Caco-2 (cell line): ENCODE results near the gene GLB1L. TPM values are rescaled to one million over a fixed set of nuclear protein-coding genes. Genes with fewer than 3 reads are reported as not detected.

Experiments used
- Bru-seq: library from RNA; stranded (reverse); fragments of 400-500 nt; gene quantifications from one replicate; lab custom pipeline; 2021; lab: Mats Ljungman, UMichigan
- BruChase-seq, 2 experiments: library from RNA; stranded (reverse); fragments of 400-500 nt; gene quantifications; one replicate each; lab custom pipeline; 2021; lab: Mats Ljungman, UMichigan
- BruUV-seq: library from RNA; stranded (reverse); fragments of 400-500 nt; replicated peaks from 2 replicates; lab custom pipeline; 2021; lab: Mats Ljungman, UMichigan
- CTCF ChIA-PET: fragments of 300-600 bp; sonication (Branson Sonifier 250); formaldehyde crosslinking; loops from one replicate; lab custom pipeline; 2022; ENCODE audit warnings: antibody characterized with exemption; lab: Charles Lee
- POLR2A ChIA-PET: fragments of 300-600 bp; sonication (Branson Sonifier 250); formaldehyde crosslinking; loops from one replicate; lab custom pipeline; 2022; ENCODE audit warnings: antibody characterized with exemption; lab: Charles Lee
- DNase-seq, 2 experiments: peaks; one replicate each; pipeline versions ENCODE4 v3.0.0 to v3.0.0-alpha.2; 2020 to 2022
- H3K27me3 ChIP-seq: replicated peaks from 2 replicates; pipeline ENCODE4 v1.6.0; 2011; ENCODE audit warnings: low read length; ENCODE audit not compliant: control insufficient read depth, insufficient read depth
- H3K36me3 ChIP-seq: 2 replicates; pipeline ENCODE4 v1.5.1; 2011; ENCODE audit warnings: low read length; ENCODE audit not compliant: control insufficient read depth, insufficient read depth
- H3K4me1 ChIP-seq: fragments of 250-450 bp; sonication (Bioruptor Pico); 2 replicates; pipeline ENCODE4 v1.5.1; 2020; ENCODE audit warnings: mild to moderate bottlenecking
- H3K4me3 ChIP-seq: 2 replicates; pipeline ENCODE4 v1.5.1; 2011; ENCODE audit warnings: low read depth, mild to moderate bottlenecking, control low read depth, low read length
- H3K9me3 ChIP-seq: fragments of 250-450 bp; sonication (Bioruptor Pico); 2 replicates; pipeline ENCODE4 v1.5.1; 2020; ENCODE audit warnings: mild to moderate bottlenecking, moderate library complexity
- H3K27ac Mint-ChIP-seq: one replicate; pipeline ENCODE4 v1.8.0; 2022; ENCODE audit warnings: mixed read lengths; ENCODE audit not compliant: unreplicated experiment
- H3K27me3 Mint-ChIP-seq: one replicate; pipeline ENCODE4 v1.8.0; 2022; ENCODE audit warnings: mixed read lengths; ENCODE audit not compliant: insufficient read depth, unreplicated experiment
- H3K36me3 Mint-ChIP-seq: one replicate; pipeline ENCODE4 v1.8.0; 2022; ENCODE audit warnings: mild to moderate bottlenecking, mixed read lengths; ENCODE audit not compliant: insufficient read depth, unreplicated experiment
- H3K4me1 Mint-ChIP-seq: one replicate; pipeline ENCODE4 v1.8.0; 2022; ENCODE audit warnings: low read depth, mixed read lengths; ENCODE audit not compliant: unreplicated experiment
- H3K4me3 Mint-ChIP-seq: one replicate; pipeline ENCODE4 v1.8.0; 2022; ENCODE audit warnings: mild to moderate bottlenecking, moderate library complexity, mixed read lengths; ENCODE audit not compliant: unreplicated experiment
- H3K9me3 Mint-ChIP-seq: one replicate; pipeline ENCODE4 v1.8.0; 2022; ENCODE audit warnings: mixed read lengths; ENCODE audit not compliant: unreplicated experiment
- intact Hi-C: fragments of 100-400 bp; cut with micrococcal nuclease; formaldehyde crosslinking; loops from one replicate; pipeline ENCODE4 v1.10.0; 2022; ENCODE audit not compliant: unreplicated experiment
- long read RNA-seq: library from polyadenylated mRNA; stranded (forward); transcript quantifications from one replicate; pipeline ENCODE4 v2.0.0, GENCODE V29; 2022
- total RNA-seq: library from RNA; stranded (reverse); gene quantifications from 2 replicates; pipeline ENCODE4 v1.2.3, GENCODE V29; 2022
- TF ChIP-seq, protein P1 (sequence below), 2 experiments: fragments of 200-600 bp in 1 of 2; IDR thresholded peaks; 1 replicate in 1 of 2; 2 replicates in 1 of 2; pipeline versions ENCODE4 v1.5.1 to v1.8.0; 2011 to 2022; ENCODE audit warnings: antibody characterized with exemption in 1 of 2, control low read depth in 1 of 2, inconsistent platforms in 1 of 2, low read depth in 1 of 2, low read length in 1 of 2, mild to moderate bottlenecking in 1 of 2, moderate library complexity in 1 of 2; ENCODE audit not compliant: insufficient read depth in 1 of 2, severe bottlenecking in 1 of 2, unreplicated experiment in 1 of 2

GLB1L gene
- total RNA-seq (3.3 and 4.3 TPM in 2 replicates), Bru-seq, nascent RNA (percentile 42 among the genes with signal in this experiment), BruChase-seq, experiment 1, labeled RNA remaining after a 2-hour chase (percentile 43 among the genes with signal in this experiment), BruChase-seq, experiment 2, labeled RNA remaining after a 6-hour chase (percentile 49 among the genes with signal in this experiment)
- long read RNA-seq, partial matches to known transcripts: 0 of 5 reads
- long read RNA-seq, other reads (novel, unspliced or antisense): 3 of 5 reads

DNA sequence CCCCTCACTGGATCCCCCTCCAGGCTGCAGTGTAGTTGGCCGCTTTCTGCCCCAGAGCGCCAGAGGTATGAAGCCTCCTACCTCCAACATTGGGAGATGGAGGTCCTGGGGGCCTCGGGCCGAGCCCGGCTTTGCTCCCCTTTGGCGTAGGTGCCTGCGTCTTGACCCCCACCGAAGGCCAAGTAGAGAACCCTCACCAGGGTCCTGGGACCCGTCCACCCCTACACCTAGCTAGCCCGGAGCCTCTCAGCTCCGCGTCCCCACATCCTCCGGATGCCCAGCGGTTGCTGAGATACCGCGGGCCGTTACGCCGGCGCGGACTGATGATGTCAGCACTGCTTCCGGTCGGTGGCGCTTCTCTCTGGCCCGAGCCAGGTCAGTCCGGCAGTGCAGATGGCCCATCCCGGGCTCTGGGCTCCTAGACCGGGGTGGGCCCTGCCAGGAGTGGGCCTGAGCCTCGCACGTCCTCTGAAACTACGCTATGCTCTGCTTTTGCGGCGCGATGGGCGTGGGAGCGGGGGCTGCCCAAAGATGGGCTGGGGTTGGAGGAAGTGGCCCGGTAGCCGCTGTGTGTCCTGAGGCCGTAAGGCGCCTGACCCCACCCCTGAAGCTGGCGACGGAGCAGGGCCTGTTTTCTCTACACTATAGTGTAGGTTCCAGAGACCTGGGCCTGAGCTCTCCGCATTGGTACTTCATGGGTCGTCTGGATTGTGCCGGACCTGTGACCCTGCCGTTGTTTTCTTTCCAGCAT, at the start of gene GLB1L, which contains the start of gene STK16:
Gene GLB1L, minus strand, starts transcription at position 297 of the 751 bp plus-strand sequence. CDS start 1,871 bp downstream, outside the sequence.
Gene STK16, plus strand, starts transcription at position 332 of the 751 bp plus-strand sequence. CDS start 521 bp downstream, outside the sequence.
- no peaks in the 10 kb centered on the region for H3K27me3 ChIP-seq
- no peaks in the 10 kb centered on the region for H3K9me3 ChIP-seq
- H3K4me3 Mint-ChIP-seq: peak within 1 kb of the TSS; percentile 82
- peak within 1 kb of the TSS; percentile 73 for H3K4me3 ChIP-seq
- intact Hi-C loops: loop anchor here (1.0 kb wide), 1 partner anchor 85 kb away; the partner anchor contains the start of gene NHEJ1
- H3K36me3 Mint-ChIP-seq: peaks cover 18% of the 10 kb centered on the region
- H3K9me3 Mint-ChIP-seq: no peaks in the 10 kb centered on the region
- peaks cover 33% of the 10 kb centered on the region for H3K4me1 ChIP-seq
- H3K27me3 Mint-ChIP-seq: no peaks in the 10 kb centered on the region
- ChIA-PET POLR2A (interaction anchor here (0.7 to 2.2 kb wide), 8 partner anchors 9 to 69 kb away, joined by 3 to 14 read pairs (median 6); partner anchors contain the start of genes ABCB6, ANKZF1, ATG9A and CNPPD1), CTCF (interaction anchor here (0.6 to 2.3 kb wide), 4 partner anchors 9 to 49 kb away, joined by 4 to 11 read pairs (median 7); partner anchors contain the start of genes TUBA4A and ZFAND2B)
- DNase-seq: peak; percentile 94
- H3K4me1 Mint-ChIP-seq: peaks cover 23% of the 10 kb centered on the region
- H3K27ac Mint-ChIP-seq: peak within 1 kb of the TSS; percentile 90
- BruUV-seq: TSS peak; percentile 66
- TF ChIP-seq, protein P1, sequence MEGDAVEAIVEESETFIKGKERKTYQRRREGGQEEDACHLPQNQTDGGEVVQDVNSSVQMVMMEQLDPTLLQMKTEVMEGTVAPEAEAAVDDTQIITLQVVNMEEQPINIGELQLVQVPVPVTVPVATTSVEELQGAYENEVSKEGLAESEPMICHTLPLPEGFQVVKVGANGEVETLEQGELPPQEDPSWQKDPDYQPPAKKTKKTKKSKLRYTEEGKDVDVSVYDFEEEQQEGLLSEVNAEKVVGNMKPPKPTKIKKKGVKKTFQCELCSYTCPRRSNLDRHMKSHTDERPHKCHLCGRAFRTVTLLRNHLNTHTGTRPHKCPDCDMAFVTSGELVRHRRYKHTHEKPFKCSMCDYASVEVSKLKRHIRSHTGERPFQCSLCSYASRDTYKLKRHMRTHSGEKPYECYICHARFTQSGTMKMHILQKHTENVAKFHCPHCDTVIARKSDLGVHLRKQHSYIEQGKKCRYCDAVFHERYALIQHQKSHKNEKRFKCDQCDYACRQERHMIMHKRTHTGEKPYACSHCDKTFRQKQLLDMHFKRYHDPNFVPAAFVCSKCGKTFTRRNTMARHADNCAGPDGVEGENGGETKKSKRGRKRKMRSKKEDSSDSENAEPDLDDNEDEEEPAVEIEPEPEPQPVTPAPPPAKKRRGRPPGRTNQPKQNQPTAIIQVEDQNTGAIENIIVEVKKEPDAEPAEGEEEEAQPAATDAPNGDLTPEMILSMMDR (IDR thresholded peaks at IDR 0.05; ENCODE audit: insufficient read depth in 1 of 2, low read depth in 1 of 2, low read length in 1 of 2, severe bottlenecking in 1 of 2, unreplicated experiment in 1 of 2): no peak
- no peaks in the 10 kb centered on the region; the same call in 1 of the 2 replicates for H3K36me3 ChIP-seq

DNA sequence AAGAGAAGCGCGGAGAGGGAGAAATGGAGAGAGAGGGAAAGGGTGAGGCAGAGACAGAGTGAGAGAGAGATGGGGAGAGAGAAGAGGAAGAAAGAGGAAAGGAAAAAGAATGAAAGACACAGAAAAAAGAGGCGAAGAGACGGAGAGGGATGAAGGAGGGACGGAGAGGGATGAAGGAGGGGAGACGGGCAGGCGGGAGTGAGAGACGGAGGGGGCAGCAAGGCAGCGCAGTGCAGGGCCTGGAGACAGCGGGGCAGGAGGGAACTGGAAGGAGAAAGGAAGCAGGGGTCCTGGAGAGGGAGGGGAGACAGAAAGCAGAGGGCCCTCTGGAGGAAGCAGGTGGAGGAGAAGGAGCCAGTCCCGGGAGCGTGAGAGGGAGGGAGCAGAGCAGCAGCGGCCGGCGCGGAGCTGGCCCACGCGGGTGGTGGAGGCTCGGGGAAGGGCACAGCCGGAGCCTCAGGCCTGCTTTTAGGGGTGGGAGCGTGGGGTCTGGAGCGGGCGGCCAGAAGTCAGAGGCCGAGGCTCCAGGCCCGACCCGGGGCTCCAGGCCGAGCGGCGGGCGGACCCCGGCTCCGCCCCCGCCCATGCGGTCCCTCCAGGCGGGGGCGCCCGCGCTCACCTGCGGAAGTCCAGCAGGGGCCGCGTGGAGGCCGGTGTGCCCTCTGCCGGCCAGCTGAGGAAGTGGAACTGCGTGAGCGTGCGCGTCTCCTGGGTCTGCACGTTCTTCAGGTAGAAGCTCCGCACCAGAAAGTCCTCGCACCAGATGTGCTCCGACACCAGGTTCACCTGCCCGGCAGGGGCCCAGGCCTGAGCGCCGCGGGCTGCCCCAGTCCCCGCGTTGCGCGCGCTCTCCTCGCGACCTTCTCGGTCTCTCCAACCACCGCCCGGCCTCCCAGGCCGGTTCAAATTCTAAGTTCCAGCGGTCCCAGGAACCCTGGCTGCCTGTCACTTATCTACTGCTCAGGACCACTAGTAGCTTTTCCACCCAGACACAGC, 49.4 kb upstream of the GLB1L start:
- ChIA-PET CTCF (interaction anchor here (0.5 to 2.6 kb wide), 48 partner anchors 9 to 1378 kb away, joined by 3 to 92 read pairs (median 4); partner anchors contain the start of genes ABCB6, ANKZF1, ATG9A and CDK5R2), POLR2A (interaction anchor here (0.6 to 1.2 kb wide), 7 partner anchors 16 to 400 kb away, joined by 3 to 10 read pairs (median 5); partner anchors contain the start of genes DNAJB2, DNPEP, SLC23A3 and ZFAND2B)
- Histone ChIP-seq H3K36me3 (no peaks in the 10 kb centered on the region), H3K9me3 (no peaks in the 10 kb centered on the region), H3K27me3 (no peaks in the 10 kb centered on the region; the same call in 1 of the 2 replicates), H3K4me3 (peak overlapping the region; percentile 57), H3K4me1 (peaks cover 4% of the 10 kb centered on the region; the same call in 1 of the 2 replicates)
- H3K27ac Mint-ChIP-seq: peak overlapping the region; percentile 22
- no peaks in the 10 kb centered on the region for H3K4me1 Mint-ChIP-seq
- no TSS peak for BruUV-seq
- intact Hi-C loops: loop anchor here (1.0 to 5.0 kb wide), 4 partner anchors 17 to 237 kb away; no protein-coding TSS in a partner anchor
- peak overlapping the region; percentile 71 for H3K4me3 Mint-ChIP-seq
- no peaks in the 10 kb centered on the region for H3K27me3 Mint-ChIP-seq
- no peaks in the 10 kb centered on the region for H3K9me3 Mint-ChIP-seq
- peak; percentile 91 to 95 for DNase-seq
- TF ChIP-seq, protein P1 (IDR thresholded peaks at IDR 0.05; ENCODE audit: insufficient read depth in 1 of 2, low read depth in 1 of 2, low read length in 1 of 2, severe bottlenecking in 1 of 2, unreplicated experiment in 1 of 2): peak; percentile 98 to 99
- peaks cover 10% of the 10 kb centered on the region for H3K36me3 Mint-ChIP-seq
